ENCODE data around the gene CPSF4L. TPM values are rescaled to one million over a fixed set of nuclear protein-coding genes. Genes with fewer than 3 reads are reported as not detected.

CPSF4L gene
- total RNA-seq, 2 experiments from 2014 or later, result not detected

DNA sequence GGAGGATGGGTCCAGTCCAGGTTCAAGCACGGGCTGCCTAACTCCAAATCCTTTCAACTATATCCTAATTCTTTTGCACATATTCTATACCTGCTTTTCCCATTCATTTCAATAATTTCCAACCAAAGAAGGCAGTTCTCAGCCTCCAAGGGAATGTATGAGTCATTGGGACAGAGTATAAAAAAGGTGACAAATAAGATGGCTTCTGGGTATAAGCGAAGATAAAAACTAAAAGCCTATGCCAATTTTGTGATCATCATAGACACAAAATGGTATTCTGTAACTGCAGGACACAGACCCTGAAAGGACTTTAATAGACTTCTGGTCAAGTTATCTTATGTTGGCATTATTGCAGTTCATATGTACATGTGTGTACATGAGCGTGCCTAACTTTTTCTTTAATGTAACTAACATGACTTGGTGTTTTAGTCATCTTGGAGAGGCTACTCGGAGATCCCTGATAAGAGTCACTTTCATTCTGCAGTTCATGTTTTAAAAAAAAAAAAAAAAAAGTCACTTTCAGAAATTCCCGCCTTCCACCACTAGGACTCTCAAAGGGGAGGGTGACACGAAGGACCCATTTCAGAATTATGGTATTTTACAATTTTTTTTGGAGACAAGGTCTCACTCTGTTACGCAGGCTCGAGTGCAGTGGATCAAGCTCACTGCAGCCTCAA is 51.5 kb downstream of the CPSF4L start:
- Histone ChIP-seq H3K79me2 (ENCODE audit: insufficient read depth, low read depth, low read length) (peaks cover 5% of the 10 kb centered on the region; the same call in 1 of the 2 replicates), H3K4me1 (ENCODE audit: insufficient read depth, low read length, poor library complexity, severe bottlenecking) (no peaks in the 10 kb centered on the region), H3K4me3 (ENCODE audit: low read depth, low read length, poor library complexity, severe bottlenecking) (no peak overlapping the region), H2AFZ (ENCODE audit: low read length) (no peak overlapping the region), H3K9me3 (ENCODE audit: low read length) (no peaks in the 10 kb centered on the region), H3K4me2 (ENCODE audit: low read length) (no peak overlapping the region), H4K20me1 (ENCODE audit: insufficient read depth, low read length) (peaks cover 7% of the 10 kb centered on the region), H3K36me3 (ENCODE audit: insufficient read depth, low read length) (peaks cover 83% of the 10 kb centered on the region), H3K27ac (ENCODE audit: low read depth, low read length, poor library complexity, severe bottlenecking) (no peak overlapping the region), H3K9me2 (ENCODE audit: insufficient read depth, low read length) (no peaks in the 10 kb centered on the region)
- CTCF ChIA-PET (ENCODE audit: unreplicated experiment), result no interaction called here
- no peak for TF ChIP-seq EZH2phosphoT487 (IDR thresholded peaks at IDR 0.05; ENCODE audit: borderline replicate concordance, low read depth, low read length)
- TF ChIP-seq, protein P1, sequence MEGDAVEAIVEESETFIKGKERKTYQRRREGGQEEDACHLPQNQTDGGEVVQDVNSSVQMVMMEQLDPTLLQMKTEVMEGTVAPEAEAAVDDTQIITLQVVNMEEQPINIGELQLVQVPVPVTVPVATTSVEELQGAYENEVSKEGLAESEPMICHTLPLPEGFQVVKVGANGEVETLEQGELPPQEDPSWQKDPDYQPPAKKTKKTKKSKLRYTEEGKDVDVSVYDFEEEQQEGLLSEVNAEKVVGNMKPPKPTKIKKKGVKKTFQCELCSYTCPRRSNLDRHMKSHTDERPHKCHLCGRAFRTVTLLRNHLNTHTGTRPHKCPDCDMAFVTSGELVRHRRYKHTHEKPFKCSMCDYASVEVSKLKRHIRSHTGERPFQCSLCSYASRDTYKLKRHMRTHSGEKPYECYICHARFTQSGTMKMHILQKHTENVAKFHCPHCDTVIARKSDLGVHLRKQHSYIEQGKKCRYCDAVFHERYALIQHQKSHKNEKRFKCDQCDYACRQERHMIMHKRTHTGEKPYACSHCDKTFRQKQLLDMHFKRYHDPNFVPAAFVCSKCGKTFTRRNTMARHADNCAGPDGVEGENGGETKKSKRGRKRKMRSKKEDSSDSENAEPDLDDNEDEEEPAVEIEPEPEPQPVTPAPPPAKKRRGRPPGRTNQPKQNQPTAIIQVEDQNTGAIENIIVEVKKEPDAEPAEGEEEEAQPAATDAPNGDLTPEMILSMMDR (conservative IDR thresholded peaks at IDR 0.05; ENCODE audit: low read length), result peak; percentile 65
- intact Hi-C loops (cut with micrococcal nuclease; ENCODE audit: unreplicated experiment), result no loop called here
- POLR2A ChIA-PET, result interaction anchor here (0.7 to 0.9 kb wide), 3 partner anchors 9 to 18 kb away, joined by 3 to 4 read pairs (median 3); no protein-coding TSS in a partner anchor
- no peak for DNase-seq (ENCODE audit: low spot score)
- no TSS peak for BruUV-seq (replicated peaks)

DNA sequence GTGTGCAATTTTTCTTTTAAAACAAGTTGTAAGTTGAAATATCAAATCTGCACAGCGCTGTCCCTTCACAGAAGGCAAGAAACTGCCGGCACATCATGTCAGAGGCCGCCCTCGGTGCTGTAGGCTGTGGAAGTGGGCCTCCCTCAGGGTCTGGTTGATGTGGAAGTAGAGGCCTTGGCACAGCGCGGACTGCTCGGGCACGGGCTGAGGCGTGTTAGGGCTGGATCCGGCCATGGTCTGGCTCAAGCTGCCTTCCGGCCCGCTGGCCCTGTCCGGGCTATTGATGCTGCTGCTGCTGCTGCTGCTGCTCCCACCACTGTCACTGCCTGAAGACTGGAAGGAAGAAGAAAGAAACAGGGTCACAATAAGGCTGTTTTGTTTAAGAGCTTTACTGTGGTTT is 52.2 kb downstream of the CPSF4L start:
- intact Hi-C loops (cut with micrococcal nuclease; ENCODE audit: unreplicated experiment), result no loop called here
- CTCF ChIA-PET (ENCODE audit: unreplicated experiment), result no interaction called here
- H3K27ac ChIP-seq (ENCODE audit: low read depth, low read length, poor library complexity, severe bottlenecking), result no peak overlapping the region

More for the DNA sequence above, 52.2 kb downstream of the CPSF4L start:
- Histone ChIP-seq H3K4me2 (ENCODE audit: low read length) (no peak overlapping the region), H3K36me3 (ENCODE audit: insufficient read depth, low read length) (peaks cover 81% of the 10 kb centered on the region), H3K4me1 (ENCODE audit: insufficient read depth, low read length, poor library complexity, severe bottlenecking) (no peaks in the 10 kb centered on the region), H3K79me2 (ENCODE audit: insufficient read depth, low read depth, low read length) (peaks cover 5% of the 10 kb centered on the region; the same call in 1 of the 2 replicates), H4K20me1 (ENCODE audit: insufficient read depth, low read length) (peaks cover 7% of the 10 kb centered on the region), H3K9me3 (ENCODE audit: low read length) (no peaks in the 10 kb centered on the region), H3K4me3 (ENCODE audit: low read depth, low read length, poor library complexity, severe bottlenecking) (no peak overlapping the region), H3K9me2 (ENCODE audit: insufficient read depth, low read length) (no peaks in the 10 kb centered on the region), H2AFZ (ENCODE audit: low read length) (no peak overlapping the region)
- POLR2A ChIA-PET, result interaction anchor here (0.7 to 0.8 kb wide), 2 partner anchors 8 to 15 kb away, joined by 3 to 4 read pairs; no protein-coding TSS in a partner anchor
- no peak for DNase-seq (ENCODE audit: low spot score)
- TF ChIP-seq EZH2phosphoT487 (IDR thresholded peaks at IDR 0.05; ENCODE audit: borderline replicate concordance, low read depth, low read length), result no peak
- TF ChIP-seq, protein P1 (conservative IDR thresholded peaks at IDR 0.05; ENCODE audit: low read length), result no peak
- BruUV-seq (replicated peaks), result no TSS peak

Data from OCI-LY7 (cell line).